Cardiac muscle cell (in vitro differentiated cells and primary cell): Measurements from ENCODE around the gene PDIA4. TPM values are rescaled to one million over a fixed set of nuclear protein-coding genes. Genes with fewer than 3 reads are reported as not detected.
"Not testable (repeated sequence)": the region's sequence is repeated elsewhere in the genome, so short reads cannot be mapped to it uniquely, and the experiment has no call there.

ENCODE experiments used
- DNase-seq, 2 donors: peaks; one replicate each; pipeline versions ENCODE4 v3.0.0 to v3.0.0-alpha.2; 2010 to 2017; ENCODE audit warnings: low read depth in 1 of 2, low spot score in 1 of 2
- H3K27ac ChIP-seq: fragments of 200-600 bp; sonication (generic); 2 replicates; pipeline ENCODE4 v1.5.1; 2016
- H3K27me3 ChIP-seq: fragments of 200-600 bp; sonication (generic); 2 replicates; pipeline ENCODE4 v1.6.0; 2016; ENCODE audit warnings: control low read depth
- H3K36me3 ChIP-seq: fragments of 200-600 bp; sonication (generic); 2 replicates; pipeline ENCODE4 v1.5.1; 2016; ENCODE audit warnings: control low read depth
- H3K4me1 ChIP-seq: fragments of 200-600 bp; sonication (generic); 2 replicates; pipeline ENCODE4 v1.8.1; 2017; ENCODE audit warnings: low read depth, mild to moderate bottlenecking, mixed run types
- H3K4me3 ChIP-seq: fragments of 200-600 bp; sonication (generic); 2 replicates; pipeline ENCODE4 v1.5.1; 2016; ENCODE audit warnings: mild to moderate bottlenecking
- H3K9me3 ChIP-seq: fragments of 200-600 bp; sonication (generic); 2 replicates; pipeline ENCODE4 v1.5.1; 2017; ENCODE audit warnings: low read depth, mild to moderate bottlenecking, control low read depth
- CTCF ChIP-seq: IDR thresholded peaks from 2 replicates; pipeline ENCODE4 v1.5.1; 2012; ENCODE audit warnings: low read depth, mild to moderate bottlenecking, low read length
- polyA plus RNA-seq: library from polyadenylated mRNA; unstranded; fragments of >200 nt; fragmentation: Nextera tagmentation; extraction: Ambion mirVana; gene quantifications from 2 replicates; pipeline ENCODE4 v1.2.1, GENCODE V29; 2016
- total RNA-seq: library from RNA; depleted of rRNA; stranded (reverse); fragments of >200 nt; gene quantifications from 2 replicates; pipeline ENCODE4 v1.2.3, GENCODE V29; 2016

Gene PDIA4
- total and polyA plus RNA-seq, 2 experiments from 2014 or later, result 150 to 367 TPM

DNA sequence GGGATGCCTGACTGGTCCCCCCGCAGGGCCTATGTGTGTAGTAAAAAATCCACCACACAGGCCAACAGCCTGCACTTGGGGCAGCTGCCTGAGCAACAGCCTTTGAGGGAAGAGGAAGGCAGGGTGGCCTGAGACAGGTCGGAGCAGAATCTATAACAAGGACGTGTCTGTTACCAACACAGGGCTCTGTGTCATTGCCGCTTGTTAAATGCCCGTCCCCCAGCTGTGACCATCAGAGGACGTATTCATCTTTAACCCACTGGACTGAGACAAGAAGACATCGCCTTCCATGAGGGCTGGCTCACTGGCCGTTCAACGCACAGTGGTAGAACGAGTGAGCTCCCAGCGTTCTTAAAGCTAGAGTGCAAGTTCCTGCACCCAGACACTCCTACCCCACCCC lies 7.8 kb downstream of the PDIA4 start:
- H3K4me3 ChIP-seq, result no peak overlapping the region
- H3K27me3 ChIP-seq, result no peaks in the 10 kb centered on the region
- no peak for DNase-seq
- H3K36me3 ChIP-seq, result peaks cover 35% of the 10 kb centered on the region
- H3K27ac ChIP-seq, result no peak overlapping the region
- TF ChIP-seq CTCF, result no peak
- no peaks in the 10 kb centered on the region for H3K9me3 ChIP-seq
- H3K4me1 ChIP-seq, result peaks cover 15% of the 10 kb centered on the region

DNA sequence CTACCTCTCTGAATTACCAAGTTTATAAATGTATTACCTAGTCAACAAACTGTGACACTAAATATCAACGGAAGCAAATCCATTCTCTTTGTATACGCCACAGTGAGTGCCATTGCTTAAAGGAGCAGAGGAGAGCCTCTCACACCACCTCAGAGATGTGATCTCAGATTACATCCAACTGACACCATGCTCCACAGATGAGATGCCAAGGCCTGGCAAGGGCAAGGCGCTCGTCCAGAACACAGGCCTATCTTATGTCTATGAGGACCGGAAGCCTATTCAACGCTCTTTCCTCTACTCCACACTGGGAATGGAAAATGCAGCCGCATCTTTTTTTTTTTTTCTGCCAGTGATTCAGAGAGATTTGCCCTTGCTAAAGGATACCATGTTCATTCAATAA lies 11.4 kb downstream of the PDIA4 start:
- no peak for DNase-seq
- Histone ChIP-seq H3K4me1 (no peaks in the 10 kb centered on the region), H3K27me3 (no peaks in the 10 kb centered on the region), H3K4me3 (no peak overlapping the region), H3K36me3 (peaks cover 62% of the 10 kb centered on the region), H3K9me3 (no peaks in the 10 kb centered on the region), H3K27ac (no peak overlapping the region)
- TF ChIP-seq CTCF, result no peak

DNA sequence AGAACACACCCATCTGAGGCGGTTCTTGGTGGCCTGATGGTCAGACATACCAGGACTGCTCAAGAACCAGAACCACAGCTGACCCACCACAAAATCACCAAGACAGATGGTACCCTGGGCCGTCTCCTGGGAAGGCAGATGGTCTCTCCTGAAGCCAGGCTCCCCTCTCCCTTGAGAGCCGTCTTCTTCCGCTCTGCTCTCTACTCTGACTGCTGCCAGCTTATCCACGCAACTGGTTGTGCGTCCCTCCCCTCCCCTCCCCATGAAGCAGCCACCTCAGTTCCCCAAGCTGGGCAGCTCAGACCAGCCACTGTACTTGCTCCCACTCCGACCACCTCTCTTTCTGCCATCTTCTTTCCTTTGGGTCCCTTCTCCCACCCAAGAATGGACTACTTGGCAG lies 14.0 kb downstream of the PDIA4 start:
- H3K9me3 ChIP-seq, result no peaks in the 10 kb centered on the region
- no peak overlapping the region for H3K4me3 ChIP-seq
- peaks cover 74% of the 10 kb centered on the region for H3K36me3 ChIP-seq
- no peak overlapping the region for H3K27ac ChIP-seq
- DNase-seq, result no peak
- TF ChIP-seq CTCF, result no peak
- no peaks in the 10 kb centered on the region for H3K27me3 ChIP-seq
- no peaks in the 10 kb centered on the region for H3K4me1 ChIP-seq

- no peaks in the 10 kb centered on the region for H3K27me3 ChIP-seq
Measured at GRCh38 chr7:149013876-149014275, 14.4 kb downstream of the PDIA4 start.

DNA sequence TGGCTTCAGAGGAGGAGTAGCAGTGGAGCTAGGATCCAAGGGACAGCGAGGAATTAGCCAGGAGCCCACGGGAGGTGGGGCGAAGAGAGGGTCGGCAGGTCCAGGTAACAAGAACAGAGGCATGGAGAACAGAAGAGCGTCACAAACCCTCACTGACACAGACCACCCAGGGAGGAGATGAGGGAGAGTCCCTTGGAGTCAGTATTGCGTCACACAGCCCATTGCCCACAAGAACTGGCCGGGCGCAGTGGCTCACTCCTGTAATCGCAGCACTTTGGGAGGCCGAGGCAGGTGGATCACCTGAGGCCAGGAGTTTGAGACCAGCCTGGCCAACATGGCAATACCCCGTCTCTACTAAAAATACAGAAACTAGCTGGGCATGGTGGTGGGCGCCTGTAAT lies 15.6 kb downstream of the PDIA4 start:
- peaks cover 72% of the 10 kb centered on the region for H3K36me3 ChIP-seq

More at GRCh38 chr7:149013876-149014275, 14.4 kb downstream of the PDIA4 start:
- Histone ChIP-seq H3K27ac (no peak overlapping the region), H3K9me3 (no peaks in the 10 kb centered on the region), H3K4me1 (no peaks in the 10 kb centered on the region), H3K4me3 (no peak overlapping the region), H3K36me3 (peaks cover 73% of the 10 kb centered on the region)
- DNase-seq, result no peak
- no peak for TF ChIP-seq CTCF

GRCh38 chr7:149011491-149011890 lies 16.8 kb downstream of the PDIA4 start:
- Histone ChIP-seq H3K4me3 (no peak overlapping the region), H3K27me3 (no peaks in the 10 kb centered on the region), H3K36me3 (peaks cover 77% of the 10 kb centered on the region), H3K9me3 (no peaks in the 10 kb centered on the region), H3K4me1 (no peaks in the 10 kb centered on the region), H3K27ac (no peak overlapping the region)
- TF ChIP-seq CTCF, result no peak
- no peak for DNase-seq

More for the DNA sequence above, 15.6 kb downstream of the PDIA4 start:
- H3K4me3 ChIP-seq, H3K27ac ChIP-seq, H3K9me3 ChIP-seq, DNase-seq, H3K4me1 ChIP-seq, H3K27me3 ChIP-seq: not testable (repeated sequence)
